Mammary epithelial cell (primary cell): ENCODE measurements around the gene CASKIN1.

ENCODE experiments used
- CTCF ChIP-seq, 2 donors: IDR thresholded peaks in 1 of 2; conservative IDR thresholded peaks in 1 of 2; 2 replicates each; pipeline ENCODE4 v1.5.1; 2011 to 2012; ENCODE audit warnings: inconsistent platforms in 2 of 2, low read length in 2 of 2, mild to moderate bottlenecking in 2 of 2, control low read depth in 1 of 2, low read depth in 1 of 2; ENCODE audit not compliant: insufficient read depth in 1 of 2; ENCODE audit errors: extremely low read depth in 1 of 2
- EZH2 ChIP-seq: IDR thresholded peaks from 2 replicates; pipeline ENCODE4 v1.6.1; 2012; ENCODE audit warnings: low read length, inconsistent platforms, borderline replicate concordance

GRCh38 chr16:2199621-2200139 is 3.3 kb upstream of the CASKIN1 start:
- TF ChIP-seq CTCF (conservative IDR thresholded peaks at IDR 0.05 in 1 of 2, IDR thresholded peaks at IDR 0.05 in 1 of 2; ENCODE audit: extremely low read depth in 1 of 2, insufficient read depth in 1 of 2, low read depth in 1 of 2, low read length in 2 of 2) (no peak), EZH2 (no peak)
